NCI-H2081 (cell line): Measurements from ENCODE around the gene SESN1.

ENCODE experiments used
- DNase-seq, 2 experiments: peaks; one replicate each; lab custom pipeline; 2025; lab: John Stamatoyannopoulos, UW

SESN1 gene

GRCh38 chr6:108961077-108961476, 133.6 kb downstream of the SESN1 start:
- DNase-seq = no peak

GRCh38 chr6:108960601-108961000, 134.0 kb downstream of the SESN1 start:
- no peak for DNase-seq

GRCh38 chr6:108959972-108960582, 134.6 kb downstream of the SESN1 start:
- no peak for DNase-seq

GRCh38 chr6:108958900-108959770, 135.5 kb downstream of the SESN1 start:
- DNase-seq = no peak

- no peak for DNase-seq
Observed at GRCh38 chr6:108957221-108957620, 137.4 kb downstream of the SESN1 start.

- DNase-seq = no peak
Observed at GRCh38 chr6:108955329-108955949, 139.2 kb downstream of the SESN1 start.

- DNase-seq = no peak
Observed at GRCh38 chr6:108953681-108954080, 141.0 kb downstream of the SESN1 start.

GRCh38 chr6:108952776-108953486, 141.7 kb downstream of the SESN1 start:
- no peak for DNase-seq

- no peak for DNase-seq
Observed at GRCh38 chr6:108951351-108951953, 143.2 kb downstream of the SESN1 start.

- DNase-seq = peak in 1 of 2 experiments; percentile 37
Observed at GRCh38 chr6:108948181-108948661, 146.4 kb downstream of the SESN1 start.

- DNase-seq = peak in 1 of 2 experiments; percentile 44
Observed at GRCh38 chr6:108947114-108947854, 147.4 kb downstream of the SESN1 start.

GRCh38 chr6:108946695-108947094, 148.0 kb downstream of the SESN1 start:
- DNase-seq = no peak

GRCh38 chr6:108945681-108946159, 148.9 kb downstream of the SESN1 start:
- no peak for DNase-seq

GRCh38 chr6:108944707-108945680, 149.7 kb downstream of the SESN1 start:
- no peak for DNase-seq

- no peak for DNase-seq
Observed at GRCh38 chr6:108944071-108944470, 150.6 kb downstream of the SESN1 start.

GRCh38 chr6:108942556-108943492, 151.8 kb downstream of the SESN1 start:
- DNase-seq = no peak

GRCh38 chr6:108941859-108942258, 152.8 kb downstream of the SESN1 start:
- no peak for DNase-seq

- no peak for DNase-seq
Observed at GRCh38 chr6:108941281-108941680, 153.4 kb downstream of the SESN1 start.
